Ureter (tissue), 1 donor: Measurements from ENCODE around the gene ZSCAN10. TPM values are rescaled to one million over a fixed set of nuclear protein-coding genes. Genes with fewer than 3 reads are reported as not detected.

Source experiments
- DNase-seq: peaks from one replicate; pipeline ENCODE4 v3.0.0-alpha.2; 2020; ENCODE audit warnings: low spot score
- total RNA-seq: library from RNA; stranded (reverse); gene quantifications from one replicate; pipeline ENCODE4 v1.2.4, GENCODE V29; 2023
- donor health status: DM: yes; HTN: yes; CAD: no.

Gene ZSCAN10
- total RNA-seq, 1 donor from 2014 or later: not detected

- no peak for DNase-seq
Measured at GRCh38 chr16:3046641-3047386, 52.3 kb downstream of the ZSCAN10 start.

- no peak for DNase-seq
Measured at GRCh38 chr16:3045758-3046640, 53.1 kb downstream of the ZSCAN10 start, which contains the start of gene MMP25. Gene MMP25, plus strand, starts transcription at chr16:3046561. Its CDS starts 357 bp downstream, at chr16:3046918.

- DNase-seq: no peak
Measured at GRCh38 chr16:3044708-3045107, 54.4 kb downstream of the ZSCAN10 start.

GRCh38 chr16:3042376-3042775, 56.7 kb downstream of the ZSCAN10 start:
- DNase-seq: no peak

- no peak for DNase-seq
Measured at GRCh38 chr16:3038896-3039295, 60.2 kb downstream of the ZSCAN10 start.

Other genes starting within 250 kb of the ZSCAN10 start
- 41.2 TPM for gene PRSS22, start 241.1 kb downstream of the ZSCAN10 start, total RNA-seq
- 23.5 TPM for gene FLYWCH2, start 216.1 kb downstream of the ZSCAN10 start, total RNA-seq
- 39.6 TPM for gene FLYWCH1, start 187.4 kb downstream of the ZSCAN10 start, total RNA-seq
- gene KREMEN2, start 135.0 kb downstream of the ZSCAN10 start, total RNA-seq: not detected
- gene PAQR4, start 129.9 kb downstream of the ZSCAN10 start, total RNA-seq: 4.5 TPM
- gene PKMYT1, start 118.8 kb downstream of the ZSCAN10 start, total RNA-seq: 2.2 TPM
- 0.42 TPM for gene CLDN9, start 86.4 kb downstream of the ZSCAN10 start, total RNA-seq
- gene CLDN6, start 81.1 kb downstream of the ZSCAN10 start, total RNA-seq: not detected
- 27.7 TPM for gene TNFRSF12A, start 78.9 kb downstream of the ZSCAN10 start, total RNA-seq
- gene HCFC1R1, start 75.4 kb downstream of the ZSCAN10 start, total RNA-seq: 46.3 TPM
- 29.8 TPM for gene THOC6, start 75.3 kb downstream of the ZSCAN10 start, total RNA-seq
- 94.3 TPM for gene BICDL2, start 62.4 kb downstream of the ZSCAN10 start, total RNA-seq
- 0.78 TPM for gene MMP25, start 52.7 kb downstream of the ZSCAN10 start, total RNA-seq
- 13.7 TPM for gene IL32, start 33.7 kb downstream of the ZSCAN10 start, total RNA-seq
- gene ZNF205, start 13.3 kb upstream of the ZSCAN10 start, total RNA-seq: 8.2 TPM
- 12.6 TPM for gene ZNF213, start 35.7 kb upstream of the ZSCAN10 start, total RNA-seq
- not detected for gene OR1F1, start 88.9 kb upstream of the ZSCAN10 start, total RNA-seq
- 7.8 TPM for gene ZNF200, start 135.9 kb upstream of the ZSCAN10 start, total RNA-seq
- gene MEFV, start 157.3 kb upstream of the ZSCAN10 start, total RNA-seq: 1.8 TPM
- gene ZNF263, start 184.2 kb upstream of the ZSCAN10 start, total RNA-seq: 40.3 TPM
- gene TIGD7, start 206.1 kb upstream of the ZSCAN10 start, total RNA-seq: 5.3 TPM
- gene ZNF75A, start 206.2 kb upstream of the ZSCAN10 start, total RNA-seq: 36.7 TPM